Activated gamma-delta T cell treated with Interleukin-2 at 50 U/mL for 16 hours (primary cell): ENCODE measurements around the gene IMPDH1.

Source experiments
- DNase-seq: peaks from one replicate; pipeline ENCODE4 v3.0.0-alpha.2; 2020

IMPDH1 gene

DNA sequence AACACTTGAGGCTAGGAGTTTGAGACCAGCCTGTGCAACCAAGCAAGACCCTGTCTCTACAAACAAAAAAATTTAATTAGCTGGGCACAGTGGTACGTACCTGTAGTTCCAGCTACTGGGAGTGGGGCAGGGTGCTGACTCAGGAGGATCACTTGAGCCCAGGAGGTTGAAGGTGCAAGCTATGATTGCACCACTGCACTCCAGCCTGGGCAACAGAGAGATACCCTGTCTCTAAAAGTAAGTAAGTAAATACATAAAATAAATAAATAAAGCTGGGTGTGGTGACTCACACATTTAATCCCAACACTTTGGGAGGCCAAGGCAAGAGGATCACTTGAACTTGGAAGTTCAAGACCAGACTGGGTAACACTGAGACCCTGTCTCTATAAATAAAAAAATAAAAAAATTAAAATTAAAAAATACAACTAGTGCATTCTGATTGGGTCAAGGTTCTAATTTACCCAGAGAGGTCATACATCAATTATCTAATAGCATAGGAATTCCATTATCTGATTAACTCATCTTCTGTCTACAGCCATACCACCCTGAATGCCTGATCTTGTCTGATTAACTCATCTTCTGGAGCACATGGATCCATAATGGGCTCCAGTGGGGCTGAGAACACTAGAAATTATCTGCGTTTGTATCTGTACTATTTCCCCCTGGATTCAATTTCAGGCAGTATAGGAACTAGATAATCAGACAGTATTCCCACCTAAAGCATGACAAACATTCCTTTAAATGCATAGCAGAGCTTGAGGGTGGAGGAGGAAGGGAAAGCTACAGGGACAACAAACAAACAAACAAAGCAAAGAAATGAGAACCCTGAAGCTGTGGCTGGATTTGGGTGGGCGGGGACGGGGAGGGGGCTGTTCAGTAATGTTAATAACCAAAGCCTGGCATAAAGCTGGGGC lies 24.9 kb upstream of the IMPDH1 start:
- DNase-seq, result no peak

DNA sequence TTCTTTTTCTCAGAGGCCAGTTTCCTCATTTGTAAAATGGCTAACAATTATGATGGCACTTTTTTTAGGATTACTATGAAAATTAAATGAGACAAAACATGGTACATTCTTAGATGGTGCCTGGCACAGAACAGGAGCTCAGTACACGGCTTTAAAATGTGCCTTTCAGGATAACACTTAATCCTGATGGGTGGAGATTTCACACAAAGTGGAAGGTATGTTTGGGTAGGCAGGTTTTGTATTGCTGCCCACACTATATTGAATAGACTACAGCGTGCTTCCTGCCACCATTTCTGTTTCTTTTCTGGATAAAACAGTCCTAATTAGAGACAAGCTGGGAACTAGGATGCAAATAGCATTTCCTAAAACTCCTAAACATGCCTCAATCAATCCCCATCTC lies 22.0 kb upstream of the IMPDH1 start:
- no peak for DNase-seq

DNA sequence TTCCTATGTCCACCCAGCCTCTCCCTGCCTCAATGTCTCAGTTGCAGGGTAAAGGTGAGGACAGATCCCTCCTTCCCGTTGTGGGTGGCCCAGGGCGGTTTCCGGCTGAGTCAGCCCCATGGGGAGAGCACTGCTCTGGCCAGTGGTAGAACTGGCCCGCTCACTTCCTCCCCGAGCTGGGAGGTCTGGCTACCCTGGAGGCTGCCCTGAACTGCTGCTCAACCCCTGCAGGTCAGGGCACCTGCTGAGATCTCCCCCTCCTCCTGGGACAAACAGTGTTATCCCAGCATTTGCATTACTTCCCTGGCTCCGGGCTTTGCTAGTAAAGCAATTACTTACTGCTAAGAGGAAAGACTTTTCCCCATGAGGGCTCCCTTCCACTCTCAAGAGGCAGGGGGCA lies 21.4 kb upstream of the IMPDH1 start:
- no peak for DNase-seq

DNA sequence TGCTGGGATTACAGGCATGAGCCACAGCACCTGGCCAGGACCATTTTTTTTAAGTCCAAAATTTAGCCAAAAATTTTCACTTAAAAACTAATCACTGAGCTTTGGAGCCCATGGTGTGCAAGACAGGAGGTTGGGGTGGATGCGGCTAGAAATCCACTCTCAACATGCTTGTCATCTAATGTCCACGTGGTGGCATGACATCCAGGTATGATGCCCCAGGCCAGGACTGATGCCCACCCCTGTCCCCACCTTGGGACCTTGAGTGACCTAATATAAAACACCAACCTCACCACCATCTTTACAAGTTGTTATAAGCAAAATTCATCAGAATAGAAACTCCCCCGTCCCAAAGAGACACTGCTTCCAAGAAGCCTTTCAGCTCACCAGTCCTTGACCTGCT lies 20.4 kb upstream of the IMPDH1 start:
- no peak for DNase-seq

DNA sequence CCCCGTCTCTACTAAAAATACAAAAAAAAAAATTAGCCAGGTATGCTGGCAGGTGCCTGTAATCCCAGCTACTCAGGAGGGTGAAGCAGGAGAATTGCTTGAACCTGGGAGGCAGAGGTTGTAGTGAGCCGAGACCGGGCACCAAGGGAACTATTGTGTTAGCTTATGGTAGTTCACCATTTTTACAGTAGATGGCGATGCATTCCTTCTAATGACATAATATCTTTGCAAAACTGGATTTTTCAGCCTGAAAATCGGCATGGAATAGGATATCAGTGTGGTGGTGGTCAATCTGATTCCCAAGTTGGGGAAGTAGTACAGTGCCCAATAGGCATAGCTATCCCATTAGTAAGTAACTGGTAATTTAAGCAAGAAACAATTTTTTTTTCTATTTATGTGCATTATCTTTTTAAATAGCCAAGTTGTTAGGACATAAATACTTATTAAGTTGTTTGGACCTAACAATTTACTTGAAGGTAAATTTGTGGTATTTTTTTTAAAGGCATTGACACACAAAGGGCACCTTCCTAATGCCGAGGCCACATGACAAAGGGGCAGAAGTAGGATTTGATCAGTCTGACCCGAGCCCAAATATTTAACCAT lies 17.6 kb upstream of the IMPDH1 start:
- peak; percentile 14 for DNase-seq

DNA sequence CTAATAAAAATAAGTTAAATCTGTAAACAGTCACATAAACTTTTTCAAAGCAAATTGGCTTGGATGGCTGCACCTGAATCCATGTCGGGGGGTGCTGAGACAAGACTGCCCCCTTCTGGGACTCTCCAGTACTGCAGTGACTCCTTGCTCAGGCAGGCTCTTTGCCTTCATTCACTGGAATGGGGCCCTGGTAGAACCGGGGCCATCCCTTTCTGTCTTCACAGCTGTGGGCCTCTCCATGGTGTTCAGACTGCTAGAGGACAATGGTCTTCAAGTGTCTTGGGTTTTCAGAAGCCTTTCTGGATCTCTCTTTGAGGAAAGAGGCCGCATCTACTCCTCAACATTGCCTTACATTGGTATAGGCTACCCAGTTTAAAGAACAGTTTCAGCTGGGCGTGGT lies 16.1 kb upstream of the IMPDH1 start:
- DNase-seq, result peak; percentile 68

DNA sequence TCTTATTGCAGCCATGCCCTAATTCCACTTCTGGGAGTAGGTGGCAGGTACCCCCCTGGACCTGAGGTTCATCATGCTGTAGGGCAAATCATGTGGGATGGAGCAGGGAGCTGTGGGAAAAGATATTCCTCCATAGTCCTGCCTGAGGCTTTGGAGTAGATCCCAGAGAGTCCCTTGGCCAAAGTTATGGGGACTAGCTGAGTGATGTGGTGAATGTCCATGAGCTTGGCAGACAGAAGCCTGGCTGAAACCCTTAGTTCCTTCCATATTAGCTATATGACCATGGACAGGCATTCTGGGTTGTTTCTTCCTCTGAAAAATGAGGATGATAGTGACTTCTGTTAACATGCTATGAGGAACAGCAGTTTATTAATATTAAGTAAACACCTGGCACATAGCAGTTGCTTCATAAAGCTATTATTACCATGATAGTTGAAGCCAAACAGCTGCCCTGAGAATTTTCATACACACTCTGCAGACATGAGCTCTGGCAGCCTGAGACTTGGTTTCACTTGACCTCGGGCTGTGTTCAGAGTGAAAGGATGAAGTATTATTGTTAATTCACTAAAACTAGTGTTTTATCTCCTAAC lies 15.0 kb upstream of the IMPDH1 start:
- no peak for DNase-seq

DNA sequence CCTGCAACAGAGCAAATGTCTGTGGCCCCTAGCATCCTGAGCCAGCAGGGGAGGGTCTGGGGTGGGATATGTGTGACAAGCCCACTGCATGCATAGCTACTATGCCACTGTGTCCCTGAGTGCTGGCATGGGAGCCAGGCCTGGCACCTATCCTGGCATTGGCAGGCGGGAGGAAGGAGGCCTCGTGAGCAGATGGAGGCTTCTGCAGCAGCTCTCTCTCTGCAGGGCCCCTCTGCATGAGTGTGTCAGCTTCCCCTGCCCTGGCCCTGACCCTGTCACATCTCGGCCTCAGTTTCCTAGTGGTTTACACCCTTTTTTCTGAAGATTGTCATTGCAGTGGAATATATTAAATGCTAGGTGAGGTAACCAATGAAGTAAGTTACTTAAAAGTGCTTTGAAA lies 13.1 kb upstream of the IMPDH1 start:
- peak; percentile 40 for DNase-seq

DNA sequence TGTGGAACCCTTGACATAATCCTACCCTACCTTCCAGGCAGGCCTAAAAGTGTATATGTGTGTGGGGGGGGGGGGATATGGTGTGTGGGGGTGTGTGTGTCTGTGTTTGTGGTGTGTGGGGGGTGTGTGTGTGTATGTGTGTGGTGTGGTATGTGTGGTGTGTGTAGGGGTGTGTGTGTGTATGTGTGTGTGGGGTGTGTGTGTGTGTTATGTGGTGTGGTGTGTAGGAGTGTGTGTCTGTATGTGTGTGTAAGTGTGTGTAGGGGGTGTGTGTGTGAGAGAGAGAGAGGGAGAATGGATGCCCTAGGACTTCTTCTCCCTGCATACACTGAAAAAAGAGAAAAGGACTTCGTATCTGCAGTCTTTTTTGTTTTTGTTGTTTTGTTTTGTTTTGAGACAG lies 12.3 kb upstream of the IMPDH1 start:
- no peak for DNase-seq

DNA sequence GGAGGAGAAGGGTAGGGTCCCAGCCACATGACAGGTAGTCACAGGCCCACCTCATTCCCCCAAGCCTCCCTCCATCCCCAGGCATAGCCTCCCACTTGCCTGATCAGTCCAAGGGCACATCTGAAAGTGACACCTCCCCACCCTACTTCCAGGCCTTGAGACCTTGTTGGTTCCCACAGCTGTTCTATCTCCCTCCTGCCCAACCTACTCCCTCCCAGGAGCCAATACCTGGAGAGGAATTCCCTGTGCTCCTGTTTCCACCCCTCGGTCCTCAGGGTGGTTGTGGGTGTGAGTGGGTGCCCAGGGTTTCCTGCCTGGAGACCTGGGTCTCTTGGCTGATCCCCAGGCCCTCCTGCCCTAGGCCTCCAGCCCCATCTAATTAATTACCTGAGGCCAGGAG lies 11.6 kb upstream of the IMPDH1 start:
- DNase-seq, result no peak

DNA sequence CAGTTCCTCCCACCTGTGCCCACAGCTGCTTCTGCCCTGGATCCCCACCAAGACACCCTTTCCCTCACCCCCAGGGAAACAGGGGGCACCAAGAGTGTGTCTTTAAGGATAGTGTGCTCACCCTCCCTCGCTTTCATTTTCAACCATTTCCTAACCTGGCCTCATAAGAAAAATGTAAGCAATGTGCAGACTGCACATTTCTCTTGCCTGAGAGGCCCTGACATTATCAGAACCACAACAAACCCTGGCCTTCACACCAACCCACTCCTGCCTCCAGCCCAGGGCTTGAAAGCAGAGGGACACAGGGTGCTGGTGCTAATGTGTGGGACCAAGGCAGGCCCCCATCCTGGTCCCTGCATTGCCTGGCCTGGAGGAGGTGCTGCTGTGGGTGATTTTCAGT lies 11.0 kb upstream of the IMPDH1 start:
- no peak for DNase-seq

DNA sequence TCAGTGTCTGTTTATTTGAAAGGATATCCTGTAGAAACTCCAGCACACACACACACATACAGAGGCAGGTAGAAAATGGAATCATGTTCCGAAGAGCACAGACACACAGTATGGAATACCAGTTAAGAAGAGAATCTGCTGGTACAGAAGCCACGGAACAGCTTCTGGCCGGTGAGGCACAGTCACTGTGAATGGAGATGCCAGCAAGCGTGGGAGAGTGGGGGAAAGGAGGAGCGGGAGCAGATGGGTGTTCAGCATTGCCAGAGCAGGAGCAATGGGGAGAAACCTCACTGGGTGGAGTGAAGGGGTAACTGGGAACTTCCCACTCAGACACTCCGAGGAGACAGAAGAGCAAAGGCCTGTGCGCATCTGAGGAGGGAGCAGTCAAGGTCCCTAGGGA lies 9.5 kb upstream of the IMPDH1 start:
- DNase-seq, result no peak

DNA sequence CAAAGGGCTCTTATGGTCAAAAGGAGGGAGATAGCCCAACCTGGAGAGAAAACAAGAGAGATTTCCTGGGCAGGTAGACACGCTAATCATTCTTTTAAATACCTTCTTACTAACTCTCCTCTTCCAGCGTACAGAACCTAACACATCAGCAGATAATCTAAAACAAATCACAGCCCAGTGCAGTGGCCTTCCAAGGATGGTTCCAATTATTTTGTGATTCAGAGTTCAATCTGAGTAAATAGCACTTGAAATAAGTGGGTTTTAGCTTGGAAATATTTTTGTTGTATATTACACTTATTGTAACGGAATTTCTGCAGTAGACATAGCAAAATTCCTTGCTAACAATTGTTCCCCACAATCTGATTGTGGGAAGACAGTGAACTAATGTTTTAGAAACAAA lies 7.3 kb upstream of the IMPDH1 start:
- DNase-seq, result no peak

DNA sequence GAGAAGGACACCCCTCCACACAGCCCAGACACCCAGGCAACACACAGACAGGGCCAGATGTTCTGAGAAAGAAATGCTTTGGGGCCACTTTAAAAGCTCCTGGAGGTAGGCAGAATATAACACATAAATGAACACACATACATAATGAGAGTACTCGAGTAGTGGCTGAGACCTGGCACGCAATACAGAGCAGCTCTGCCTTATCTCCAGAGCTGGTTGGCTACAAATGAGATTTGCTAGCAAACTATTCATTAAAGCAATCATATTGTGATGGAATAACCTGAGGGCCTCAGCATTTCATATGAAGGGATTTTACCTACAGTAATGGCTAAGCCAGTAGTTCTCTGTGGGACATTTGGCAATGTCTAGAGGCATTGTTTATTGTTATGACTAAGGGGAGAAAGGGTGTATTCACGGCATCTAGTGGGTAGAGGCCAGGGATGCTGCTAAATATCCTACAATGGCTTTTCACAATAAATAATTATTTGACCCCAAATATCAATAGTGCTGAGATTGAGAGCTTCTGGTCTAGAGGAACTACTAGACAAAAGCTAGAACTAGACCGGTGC lies 5.5 kb upstream of the IMPDH1 start:
- no peak for DNase-seq

DNA sequence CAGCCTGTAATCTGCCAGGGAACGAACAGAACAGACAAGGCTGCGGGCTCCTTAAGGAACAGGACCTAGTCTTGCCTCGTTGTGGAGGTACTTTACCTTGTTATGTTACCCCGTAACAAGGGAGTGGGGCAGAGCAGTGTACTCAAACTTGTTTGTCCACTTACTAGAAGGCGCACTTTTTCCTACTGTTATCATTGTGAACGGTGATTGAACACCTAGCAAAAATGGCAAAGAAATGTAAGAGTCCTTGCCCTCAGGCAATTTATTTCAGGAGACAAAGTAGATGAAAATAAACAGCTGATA lies 620 bp upstream of the IMPDH1 start:
- DNase-seq, result no peak

DNA sequence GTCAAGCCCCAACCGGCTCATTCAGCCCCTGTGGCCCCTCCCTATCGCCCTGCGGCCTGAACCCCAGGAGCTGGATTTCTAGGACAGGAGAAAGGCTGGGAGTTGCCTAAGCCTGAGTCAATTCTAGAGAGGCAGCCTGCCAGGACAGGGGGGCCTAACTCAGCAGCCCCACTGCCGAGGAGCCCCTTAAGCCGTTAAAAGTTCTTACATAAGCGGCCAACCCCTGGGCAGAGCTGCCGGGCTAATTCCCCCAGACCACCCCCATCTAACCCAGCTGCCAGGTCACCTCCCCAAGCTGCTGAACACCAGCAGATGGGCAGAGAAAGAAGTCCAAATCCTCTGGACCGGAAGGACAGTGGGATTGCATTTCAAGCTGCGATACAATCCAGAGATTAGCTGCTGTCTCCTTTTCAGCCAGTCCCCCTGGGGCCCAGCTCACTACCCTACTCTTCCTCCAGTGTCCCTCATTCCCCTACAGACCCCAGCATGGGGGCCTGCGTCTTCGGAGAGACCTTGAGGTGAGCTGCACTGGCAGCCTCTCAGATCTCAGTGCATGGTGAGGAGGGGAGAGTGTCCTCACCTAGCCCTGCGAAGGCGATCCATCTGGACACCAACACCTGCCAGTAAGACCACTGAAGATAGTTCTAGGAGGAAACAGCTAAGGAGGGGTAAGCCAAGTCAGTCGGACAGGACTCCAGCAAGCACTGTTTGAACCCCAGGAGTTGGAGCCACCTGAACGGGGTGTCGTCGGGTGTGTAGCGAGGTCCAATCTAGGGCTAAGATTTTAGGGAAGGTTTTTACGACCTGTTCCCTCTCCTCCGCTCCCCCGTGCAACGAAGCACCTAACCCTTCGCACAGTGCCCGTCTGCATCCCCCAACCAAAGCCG lies 830 bp downstream of the IMPDH1 start:
- no peak for DNase-seq

DNA sequence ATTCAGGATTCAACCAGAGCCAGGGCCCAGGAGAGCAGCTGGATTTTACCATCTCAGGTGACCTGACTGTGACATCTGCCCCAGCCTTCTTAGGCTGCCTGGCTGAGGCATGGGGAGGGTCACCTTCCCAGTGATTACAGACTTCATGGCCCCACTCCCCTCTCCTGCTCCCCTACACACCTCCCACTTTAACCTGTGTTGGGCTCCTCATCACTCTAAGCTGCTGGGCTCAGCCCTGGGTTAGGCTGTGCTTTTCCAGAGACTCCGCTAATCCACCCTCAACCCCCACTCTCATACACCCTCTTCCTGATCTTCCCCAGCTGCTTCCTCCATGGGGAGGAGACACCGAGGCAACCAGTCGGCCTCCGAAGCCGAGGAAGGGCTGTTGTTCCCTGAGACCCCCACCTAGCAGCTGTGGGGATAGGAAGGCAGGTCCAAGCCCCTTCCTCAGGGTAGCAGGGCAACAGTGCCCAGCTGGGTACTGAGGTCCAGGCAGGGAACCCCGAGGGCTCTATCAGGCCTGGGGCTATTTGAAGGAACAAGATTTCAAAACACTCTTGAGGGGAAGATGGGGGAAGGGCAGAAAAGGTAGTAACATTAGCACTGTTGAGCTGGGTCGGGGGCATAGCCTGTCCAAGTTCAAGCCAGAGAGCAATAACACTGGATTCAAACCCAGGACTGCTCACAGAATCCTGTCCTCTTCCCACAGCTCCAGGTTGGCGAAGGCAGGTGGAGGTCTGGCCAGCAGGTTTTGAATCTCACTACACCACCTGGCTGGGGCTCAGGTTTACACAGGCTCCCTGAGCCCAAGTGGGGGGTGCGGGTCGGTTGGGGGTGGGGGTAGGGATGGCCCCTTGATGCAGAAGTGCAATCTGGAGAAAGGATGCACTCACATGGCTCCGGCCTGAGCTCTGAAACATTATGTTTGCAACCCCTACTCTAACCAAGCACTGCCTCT lies 1.8 kb downstream of the IMPDH1 start:
- no peak for DNase-seq

DNA sequence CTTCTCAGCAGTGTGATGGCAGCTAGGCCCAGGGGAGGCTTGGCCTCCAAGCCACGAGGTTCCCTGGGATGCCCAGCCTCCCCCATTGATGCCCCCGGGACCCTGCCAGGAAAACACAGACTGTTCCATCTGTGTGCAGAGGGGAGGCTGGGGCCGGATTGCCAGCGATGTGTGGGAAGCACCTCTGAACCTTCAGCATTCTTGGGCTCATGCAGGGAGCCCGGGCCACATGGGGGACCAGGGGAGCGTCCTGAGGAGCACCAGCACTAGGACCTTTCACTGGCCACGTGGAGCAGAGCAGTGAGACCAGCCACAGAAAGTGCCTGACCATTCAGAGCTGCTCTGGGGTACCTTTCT lies 2.6 kb downstream of the IMPDH1 start:
- DNase-seq, result no peak

DNA sequence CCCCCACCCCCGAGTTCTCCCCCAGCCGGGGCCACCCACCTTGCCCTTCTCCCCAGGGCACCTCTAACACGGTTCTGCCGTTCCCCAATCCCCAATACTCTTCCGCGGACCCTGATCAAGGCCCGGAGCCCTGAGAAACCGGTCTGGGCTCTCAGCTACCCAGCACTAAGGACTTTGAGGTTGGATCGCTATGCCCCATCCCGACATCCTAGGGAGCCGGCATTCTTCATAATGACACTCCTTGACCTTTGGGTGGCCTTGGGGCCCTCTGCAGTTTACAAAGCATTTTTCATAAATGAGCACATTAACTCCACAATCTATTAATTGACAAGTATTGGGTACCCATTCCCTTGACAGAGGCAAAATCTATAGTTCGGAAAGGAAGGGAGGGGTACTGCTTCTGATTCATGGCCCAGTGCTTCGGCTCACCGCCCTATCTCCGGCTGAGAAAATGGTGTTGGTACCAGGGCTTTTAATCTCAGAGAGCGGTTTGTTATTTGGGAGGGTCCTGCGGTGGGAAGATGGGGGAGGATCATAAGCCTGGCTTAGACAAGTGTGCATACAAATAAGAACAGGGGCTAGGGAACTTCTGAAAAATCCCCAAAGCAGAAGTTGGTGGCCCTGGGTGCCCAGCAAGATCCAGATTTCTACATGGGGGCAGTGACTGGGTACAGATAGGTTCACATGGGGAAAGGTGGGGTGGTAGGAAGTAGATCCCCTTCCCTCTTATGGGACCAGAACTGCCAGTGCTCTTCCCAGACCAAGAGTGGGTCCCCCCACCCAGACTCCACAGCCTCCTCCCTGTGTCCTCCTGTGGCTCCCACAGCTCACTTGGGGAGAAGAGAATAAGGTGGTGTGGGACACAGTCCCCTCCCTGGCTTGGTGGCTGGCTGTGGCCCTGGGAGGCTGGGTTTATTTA lies 3.2 kb downstream of the IMPDH1 start:
- DNase-seq, result no peak

DNA sequence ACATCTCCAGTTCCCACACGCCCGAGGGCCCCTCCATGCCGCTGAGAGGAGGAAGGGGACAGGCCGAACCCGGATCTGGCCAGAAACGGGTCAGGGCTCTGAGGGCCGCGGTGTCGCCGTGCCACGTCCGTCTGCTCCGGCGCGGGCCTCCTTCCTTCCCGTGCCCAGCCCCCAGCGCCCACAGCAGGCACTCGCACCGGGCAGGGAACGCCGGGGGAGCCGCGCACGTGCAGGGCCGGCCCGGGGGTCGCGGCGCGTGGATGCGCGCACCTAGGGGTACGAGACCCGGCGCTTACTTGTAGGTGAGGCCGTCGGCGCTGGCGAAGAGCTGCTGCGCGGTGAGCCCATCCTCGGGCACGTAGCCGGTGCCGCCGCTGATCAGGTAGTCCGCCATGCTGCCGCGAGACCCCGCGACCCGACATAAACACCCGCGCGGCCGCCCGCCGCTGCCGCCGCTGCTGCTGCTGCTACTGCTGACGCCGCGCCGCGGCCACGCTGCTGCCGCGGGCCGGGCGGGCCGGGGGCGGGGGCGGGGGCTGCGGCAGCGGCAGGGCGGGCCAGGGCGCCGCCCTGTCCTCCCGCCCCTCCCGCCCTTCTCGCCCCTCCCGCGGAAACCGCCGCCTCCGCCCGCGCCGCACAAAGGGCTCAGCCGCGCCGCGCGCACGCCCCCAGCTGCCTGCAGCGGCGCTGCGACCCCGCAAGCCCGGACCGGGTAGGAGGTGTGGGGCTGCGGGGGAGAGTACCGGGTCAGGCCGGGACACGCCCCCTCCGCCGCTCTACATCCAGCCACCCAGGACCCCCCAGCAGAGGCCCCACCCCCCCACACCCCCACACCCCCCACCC lies 4.1 kb downstream of the IMPDH1 start:
- peak; percentile 46 for DNase-seq
